Gastrocnemius medialis (tissue), 4 donors: ENCODE measurements around the gene OTOP2.

Source experiments
- POLR2A ChIP-seq, 2 donors: fragments of 450-650 bp; IDR thresholded peaks; one replicate each; pipeline ENCODE4 v1.6.1; 2017; ENCODE audit warnings: antibody characterized with exemption in 2 of 2, mild to moderate bottlenecking in 2 of 2, moderate library complexity in 2 of 2
- TF ChIP-seq, protein P1 (sequence below), 5 experiments: fragments of 450-650 bp in 3 of 5; fragments of 200-600 bp in 2 of 5; sonication (generic) in 2 of 5; IDR thresholded peaks in 4 of 5; conservative IDR thresholded peaks in 1 of 5; 1 replicate in 4 of 5; 2 replicates in 1 of 5; pipeline ENCODE4 v1.5.1; 2016 to 2019; ENCODE audit warnings: antibody characterized with exemption in 5 of 5, mild to moderate bottlenecking in 3 of 5, moderate library complexity in 3 of 5

DNA sequence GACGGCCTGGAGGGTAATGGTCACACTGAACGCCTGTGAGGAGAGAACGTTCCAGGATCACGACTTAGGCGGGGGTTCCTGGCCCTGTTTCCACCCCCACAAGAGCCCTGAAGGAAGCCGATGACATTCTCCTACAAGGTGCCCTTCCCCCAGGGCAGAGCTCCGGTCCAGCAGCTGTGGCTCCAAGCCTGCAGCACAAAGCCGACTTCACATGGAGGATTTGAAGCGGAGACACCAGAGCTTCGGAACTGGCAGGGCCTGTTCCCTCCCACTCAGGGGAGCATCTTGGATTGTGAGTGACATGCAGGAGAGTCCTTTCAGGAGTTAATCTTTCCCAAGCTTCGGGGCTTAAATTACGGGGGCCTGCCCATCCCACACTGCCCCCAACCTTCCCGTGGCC is 35.6 kb upstream of the OTOP2 start:
- TF ChIP-seq, protein P1, sequence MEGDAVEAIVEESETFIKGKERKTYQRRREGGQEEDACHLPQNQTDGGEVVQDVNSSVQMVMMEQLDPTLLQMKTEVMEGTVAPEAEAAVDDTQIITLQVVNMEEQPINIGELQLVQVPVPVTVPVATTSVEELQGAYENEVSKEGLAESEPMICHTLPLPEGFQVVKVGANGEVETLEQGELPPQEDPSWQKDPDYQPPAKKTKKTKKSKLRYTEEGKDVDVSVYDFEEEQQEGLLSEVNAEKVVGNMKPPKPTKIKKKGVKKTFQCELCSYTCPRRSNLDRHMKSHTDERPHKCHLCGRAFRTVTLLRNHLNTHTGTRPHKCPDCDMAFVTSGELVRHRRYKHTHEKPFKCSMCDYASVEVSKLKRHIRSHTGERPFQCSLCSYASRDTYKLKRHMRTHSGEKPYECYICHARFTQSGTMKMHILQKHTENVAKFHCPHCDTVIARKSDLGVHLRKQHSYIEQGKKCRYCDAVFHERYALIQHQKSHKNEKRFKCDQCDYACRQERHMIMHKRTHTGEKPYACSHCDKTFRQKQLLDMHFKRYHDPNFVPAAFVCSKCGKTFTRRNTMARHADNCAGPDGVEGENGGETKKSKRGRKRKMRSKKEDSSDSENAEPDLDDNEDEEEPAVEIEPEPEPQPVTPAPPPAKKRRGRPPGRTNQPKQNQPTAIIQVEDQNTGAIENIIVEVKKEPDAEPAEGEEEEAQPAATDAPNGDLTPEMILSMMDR (IDR thresholded peaks at IDR 0.05 in 4 of 5, conservative IDR thresholded peaks at IDR 0.05 in 1 of 5), result no peak
- no peak for TF ChIP-seq POLR2A (IDR thresholded peaks at IDR 0.05)
